NOMO-1 treated with dmso at 0.1 percent for 144 hours (cell line): ENCODE data around the gene SDK2.
"Not testable (repeated sequence)": the region's sequence is repeated elsewhere in the genome, so short reads cannot be mapped to it uniquely, and the experiment has no call there.

Source experiments
- DNase-seq: peaks from one replicate; lab custom pipeline; 2025; ENCODE audit not compliant: unreplicated experiment; lab: John Stamatoyannopoulos, UW

Gene SDK2

DNA sequence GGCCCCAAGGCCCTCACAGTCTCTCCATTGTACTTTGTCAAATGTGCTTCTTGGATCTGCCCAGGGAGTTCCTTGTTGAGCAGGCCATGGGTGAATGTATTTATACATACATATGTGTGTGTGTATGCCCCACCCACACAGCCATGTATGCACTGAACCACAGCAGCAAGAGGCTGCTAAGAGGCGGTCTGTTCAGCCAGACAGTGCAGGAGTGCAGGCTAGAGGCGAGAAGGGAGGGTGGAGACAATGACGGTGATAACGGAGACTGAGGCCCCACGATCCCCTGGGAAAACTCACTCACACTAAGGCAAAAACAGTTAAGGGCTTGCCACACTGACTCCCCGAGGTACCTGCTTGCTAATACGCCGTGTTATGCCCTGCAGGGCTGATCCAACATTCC is 181.4 kb downstream of the SDK2 start:
- no peak for DNase-seq

DNA sequence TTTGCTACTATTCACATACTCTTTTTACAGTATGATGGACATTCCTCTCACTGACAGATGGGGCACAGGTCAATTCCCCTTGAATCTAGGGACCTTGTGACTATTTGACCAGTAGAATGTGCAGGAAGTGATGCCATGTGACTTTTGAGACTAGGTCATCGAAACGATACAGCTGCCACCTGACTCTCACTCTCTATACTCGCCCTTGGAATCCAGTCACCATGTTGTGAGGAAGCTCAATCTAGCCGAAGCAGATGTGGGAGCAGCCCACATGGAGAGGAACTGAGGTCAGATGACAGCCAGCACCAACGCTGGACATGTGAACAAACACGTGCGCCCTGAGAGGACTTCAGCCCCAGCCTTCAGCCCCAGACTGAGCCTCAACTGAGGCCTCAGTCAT is 184.3 kb downstream of the SDK2 start:
- DNase-seq = no peak

GRCh38 chr17:73455767-73456166 is 188.5 kb downstream of the SDK2 start:
- DNase-seq = no peak

DNA sequence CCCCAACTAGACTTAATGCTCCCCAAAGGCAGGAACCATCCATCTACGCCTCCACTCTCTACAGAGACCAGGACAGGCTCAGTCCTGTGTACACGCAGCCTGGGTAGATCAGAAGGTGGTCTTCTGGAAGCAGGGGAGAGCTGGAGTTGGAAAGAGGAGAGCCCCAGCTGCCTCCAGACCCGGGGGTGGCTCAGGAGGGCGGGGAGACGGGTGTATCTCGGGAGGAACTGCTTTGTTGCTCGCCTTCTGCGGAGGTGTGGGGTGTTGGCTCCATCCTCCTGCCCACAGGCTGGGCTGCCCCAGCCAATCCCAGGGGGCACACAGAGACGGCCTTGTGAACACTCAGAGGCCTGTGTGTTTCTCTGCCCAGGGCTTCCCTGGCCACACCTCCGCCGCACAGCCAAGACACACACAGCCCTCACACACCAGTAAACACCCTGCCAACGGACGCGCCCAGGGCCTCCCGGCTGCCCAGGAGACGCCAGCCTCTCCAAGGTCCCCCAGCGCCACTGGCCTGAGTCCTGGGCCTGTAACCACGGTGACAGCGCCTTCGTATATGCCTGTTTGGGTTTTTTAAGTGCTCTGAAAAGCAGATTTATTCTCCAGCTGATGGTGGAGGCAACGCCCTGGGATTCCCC is 189.1 kb downstream of the SDK2 start:
- no peak for DNase-seq

DNA sequence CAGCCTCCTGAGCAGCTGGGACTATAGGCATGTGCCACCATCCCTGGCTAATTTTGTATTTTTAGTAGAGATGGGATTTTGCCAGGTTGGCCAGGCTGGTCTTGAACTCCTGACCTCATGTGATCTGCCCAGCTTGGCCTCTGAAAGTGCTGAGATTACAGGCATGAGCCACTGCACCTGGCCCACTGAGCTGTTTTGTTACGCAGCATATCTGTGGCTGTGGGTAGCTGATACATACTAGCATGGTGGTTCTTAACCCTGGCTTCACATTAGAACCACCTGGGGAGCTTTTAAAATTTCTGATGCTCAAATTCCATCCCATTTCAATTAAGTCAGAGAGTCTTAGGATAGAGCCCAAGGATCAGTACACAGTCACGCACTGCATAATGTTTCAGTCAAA is 190.8 kb downstream of the SDK2 start:
- not testable (repeated sequence) for DNase-seq

DNA sequence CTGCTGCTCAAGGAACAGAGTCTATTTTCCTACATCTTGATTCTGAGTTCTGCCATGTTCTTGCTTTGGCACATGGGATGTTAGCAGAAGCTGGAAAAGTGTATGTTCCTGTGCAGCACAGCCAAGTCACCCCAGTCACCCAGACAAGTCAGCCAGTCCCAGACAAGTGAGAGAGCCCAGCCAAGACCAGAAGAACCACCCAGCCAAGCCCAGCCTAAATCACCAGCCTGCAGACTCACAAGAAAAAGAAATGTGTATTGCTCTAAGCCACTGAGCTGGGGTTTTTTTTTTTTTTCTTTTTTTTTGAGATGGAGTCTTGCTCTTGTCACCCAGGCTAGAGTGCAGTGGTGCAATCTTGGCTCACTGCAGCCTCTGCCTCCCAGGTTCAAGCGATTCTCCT is 191.2 kb downstream of the SDK2 start:
- no peak for DNase-seq

GRCh38 chr17:73452009-73452408 is 192.2 kb downstream of the SDK2 start:
- no peak for DNase-seq

DNA sequence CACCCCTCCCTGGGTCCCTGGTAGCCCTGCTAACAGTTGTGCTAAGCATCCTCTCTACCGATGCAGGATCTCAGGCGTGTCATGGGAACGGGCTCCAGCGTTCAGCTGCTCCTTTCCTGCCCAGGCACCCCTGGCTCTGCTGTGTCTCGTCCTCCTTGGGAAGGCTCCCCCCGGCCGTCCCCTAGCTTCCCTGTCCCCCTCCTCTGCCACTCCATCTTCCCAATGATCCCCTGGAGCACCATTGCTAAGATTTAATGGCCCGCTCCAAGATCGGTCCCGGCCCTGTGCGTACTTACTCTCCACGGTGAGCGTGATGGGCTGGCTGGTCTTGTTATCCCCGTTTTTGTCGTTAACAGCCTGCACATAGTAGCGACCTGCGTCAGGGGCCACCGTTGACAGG is 196.9 kb downstream of the SDK2 start:
- DNase-seq = no peak

DNA sequence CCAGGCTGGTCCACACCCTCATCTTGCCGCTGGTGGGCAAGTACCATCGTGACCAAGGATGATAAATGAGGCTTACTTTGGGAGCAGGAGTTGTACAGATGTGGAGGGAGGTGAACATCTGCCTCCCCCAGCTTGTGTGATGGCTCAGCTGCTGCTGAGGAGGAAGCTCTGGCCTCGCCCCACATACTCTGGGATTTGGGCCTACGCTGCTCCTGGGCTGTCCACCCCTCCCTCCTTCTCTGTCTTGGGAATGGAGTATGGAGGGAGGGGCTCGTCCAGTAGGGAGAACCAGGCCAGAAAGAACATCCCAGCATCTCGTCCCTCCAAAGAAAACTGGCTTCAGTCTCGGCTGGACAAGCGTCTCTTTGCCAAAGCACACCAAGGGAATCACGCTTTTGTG is 197.6 kb downstream of the SDK2 start:
- DNase-seq = no peak

GRCh38 chr17:73445466-73445865 is 198.8 kb downstream of the SDK2 start:
- no peak for DNase-seq

DNA sequence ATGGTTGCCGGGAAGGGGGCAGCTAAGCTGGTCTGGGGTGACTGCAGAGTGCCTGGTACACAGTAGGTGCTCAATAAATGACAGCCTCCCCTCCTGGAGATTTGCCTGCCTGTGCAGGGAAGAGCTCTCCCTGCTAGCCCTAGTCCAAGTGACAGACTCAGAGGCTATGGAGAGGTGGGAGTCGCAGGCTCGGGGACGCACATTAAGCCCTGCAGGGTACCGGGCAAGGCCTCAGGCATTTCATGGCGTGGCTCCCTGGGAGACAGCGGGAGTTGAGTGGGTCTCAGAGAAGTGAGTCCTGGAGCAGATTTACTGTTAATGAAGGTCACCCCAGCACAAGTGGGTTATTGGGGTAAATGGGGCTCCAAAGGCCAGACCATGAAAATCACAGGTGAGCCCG is 200.2 kb downstream of the SDK2 start:
- DNase-seq = no peak

DNA sequence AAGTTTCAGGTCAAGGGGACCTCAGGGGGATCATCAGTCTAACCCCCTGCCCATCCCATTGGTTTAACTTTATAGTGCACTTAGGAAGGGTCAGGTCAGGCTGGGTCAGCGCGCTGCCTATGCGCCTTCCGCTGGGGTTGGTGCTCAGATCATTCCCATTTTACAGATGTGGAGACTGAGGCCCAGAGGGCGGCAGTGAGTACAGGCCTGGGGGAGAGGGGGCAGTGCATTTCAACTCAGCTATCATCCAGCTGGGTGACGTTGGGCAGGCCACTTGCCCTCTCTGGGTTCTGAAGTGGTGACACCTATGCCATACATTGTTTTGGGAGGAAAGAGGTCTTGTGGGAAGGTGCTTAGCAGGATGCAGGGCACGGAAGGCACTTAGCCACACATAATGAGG is 204.6 kb downstream of the SDK2 start:
- no peak for DNase-seq

- no peak for DNase-seq
Observed at GRCh38 chr17:73437826-73438225, 206.4 kb downstream of the SDK2 start.

DNA sequence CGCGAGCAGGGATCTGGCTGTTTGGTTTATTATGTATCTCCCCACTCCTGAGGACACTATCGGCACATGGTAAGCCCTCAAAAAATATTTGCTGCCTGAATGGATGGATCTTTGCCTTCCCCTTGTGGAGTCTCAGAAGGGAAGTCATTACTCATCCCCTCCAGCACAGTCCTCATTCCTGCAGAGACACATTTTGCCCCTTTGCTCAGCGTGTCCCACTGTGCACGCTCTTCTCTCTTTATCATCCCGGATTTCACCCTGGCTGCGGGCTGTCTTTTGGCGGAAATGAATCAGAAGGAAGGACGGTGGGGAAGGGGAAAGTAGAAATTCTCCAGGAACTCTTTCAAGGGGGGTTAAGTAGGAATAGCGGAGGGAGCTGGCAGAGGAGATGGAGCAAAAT is 207.3 kb downstream of the SDK2 start:
- no peak for DNase-seq

- no peak for DNase-seq
Observed at GRCh38 chr17:73435412-73435811, 208.8 kb downstream of the SDK2 start.

GRCh38 chr17:73434154-73434553 is 210.1 kb downstream of the SDK2 start:
- no peak for DNase-seq

- DNase-seq = no peak
Observed at GRCh38 chr17:73433501-73433900, 210.7 kb downstream of the SDK2 start.

- no peak for DNase-seq
Observed at GRCh38 chr17:73432624-73433190, 211.5 kb downstream of the SDK2 start.

GRCh38 chr17:73431401-73432205 is 212.6 kb downstream of the SDK2 start:
- no peak for DNase-seq

- peak; percentile 26 for DNase-seq
Observed at GRCh38 chr17:73430848-73431247, 213.4 kb downstream of the SDK2 start.

GRCh38 chr17:73430165-73430680 is 214.0 kb downstream of the SDK2 start:
- no peak for DNase-seq
